Activated T-cell treated with anti-CD3 and anti-CD28 coated beads for 1 hour (primary cell): ENCODE data around the gene NPB.
A peak's percentile ranks its signal among the peaks of the same experiment; 100 is the strongest.
"Not testable (repeated sequence)": the region's sequence is repeated elsewhere in the genome, so short reads cannot be mapped to it uniquely, and the experiment has no call there.

Source experiments
- DNase-seq: peaks from one replicate; pipeline ENCODE4 v3.0.0-alpha.2; 2020; ENCODE audit warnings: low read depth

The NPB gene

DNA sequence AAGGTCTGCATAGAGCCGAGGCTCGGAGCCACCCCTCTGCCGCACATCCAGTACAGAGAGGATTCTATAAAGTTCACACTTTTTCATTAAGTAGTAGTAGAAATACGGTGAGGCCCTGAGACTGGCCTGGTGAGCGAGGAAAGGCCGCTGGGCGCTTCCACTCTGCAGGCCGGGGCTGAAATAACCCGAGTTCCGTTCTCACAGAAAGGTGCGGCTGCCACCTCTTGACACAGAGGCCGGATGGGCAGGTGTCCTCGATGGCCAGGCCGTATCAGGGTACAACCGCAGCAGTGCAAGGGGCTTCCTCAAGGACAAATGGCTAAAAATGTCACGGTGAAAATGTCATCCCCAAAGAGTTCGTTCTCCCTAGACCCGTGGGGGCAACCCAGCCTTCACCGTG, 9.9 kb downstream of the NPB start:
- DNase-seq, result no peak

DNA sequence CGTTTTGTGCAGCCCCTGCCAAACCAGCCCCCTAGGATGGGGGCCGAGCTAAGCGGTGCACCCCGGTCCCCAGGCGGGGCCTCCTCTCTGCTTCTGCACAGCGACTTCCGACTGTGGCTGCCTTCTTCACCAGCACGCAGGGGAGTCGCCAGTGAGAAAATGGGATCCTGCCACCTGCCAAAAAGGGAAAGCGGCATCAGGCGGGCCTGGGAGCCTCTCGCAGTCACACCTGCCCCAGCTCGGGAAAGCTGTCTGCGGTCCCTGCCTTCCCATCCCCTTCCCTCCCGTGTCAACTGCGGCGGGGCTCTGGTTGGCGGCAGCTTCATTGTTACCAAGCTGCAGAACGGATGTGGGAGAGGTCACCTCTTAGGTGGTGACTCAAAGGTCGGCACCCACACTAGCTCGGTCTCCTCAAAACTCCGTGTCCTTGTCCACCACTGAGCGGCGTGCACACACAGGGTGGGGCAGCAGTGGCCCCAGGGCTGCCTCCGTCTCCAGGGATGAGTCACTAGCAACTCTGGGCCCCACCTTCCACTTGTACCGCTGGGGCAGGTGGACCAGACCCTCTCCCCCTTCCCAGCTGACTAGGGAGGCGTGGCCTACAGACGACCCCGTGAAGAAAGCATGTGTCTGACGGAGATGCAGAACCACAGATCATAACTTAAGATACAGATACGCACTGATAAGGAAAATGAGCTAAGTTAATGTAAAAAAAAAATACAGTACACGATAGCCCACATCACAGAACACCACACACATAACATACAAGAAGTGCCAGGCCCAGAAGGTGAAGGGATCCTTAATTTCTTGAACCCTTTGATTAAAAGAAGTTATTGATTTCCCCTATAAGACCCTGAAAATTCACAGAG, 10.6 kb downstream of the NPB start:
- no peak for DNase-seq

DNA sequence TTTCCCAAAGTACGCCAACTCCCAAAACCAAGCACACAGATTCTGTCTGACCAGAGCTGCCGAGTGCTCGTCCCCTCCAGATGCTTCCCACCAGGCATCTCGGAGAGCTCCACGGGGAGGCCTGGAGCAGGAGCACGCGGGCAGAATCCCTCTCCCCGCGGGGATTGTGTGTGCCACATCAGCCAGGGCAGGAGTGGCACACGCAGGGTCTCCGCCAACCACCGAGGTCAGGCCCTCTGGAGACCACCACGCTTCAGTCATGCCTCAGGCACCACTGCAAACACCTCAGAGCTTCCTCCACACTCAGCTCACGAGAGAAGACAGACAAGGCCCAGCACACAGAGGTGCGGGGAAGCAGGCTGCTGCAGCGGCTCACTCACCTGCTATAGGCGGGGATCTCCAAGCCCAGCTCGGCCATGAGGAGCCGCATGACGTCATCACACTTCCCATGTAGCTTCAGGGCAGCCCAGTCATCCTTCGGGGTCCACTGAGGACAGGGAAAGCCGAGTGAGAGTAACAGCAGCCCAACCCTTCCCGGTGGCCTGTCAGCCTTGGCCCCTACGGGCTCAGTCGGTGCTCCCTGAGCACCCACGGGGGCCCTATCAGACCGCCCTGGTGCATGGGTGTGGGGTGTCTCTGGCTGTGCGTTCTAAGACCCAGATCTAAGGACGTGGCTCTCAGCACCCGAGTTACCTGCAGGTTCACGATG, 11.5 kb downstream of the NPB start:
- no peak for DNase-seq

DNA sequence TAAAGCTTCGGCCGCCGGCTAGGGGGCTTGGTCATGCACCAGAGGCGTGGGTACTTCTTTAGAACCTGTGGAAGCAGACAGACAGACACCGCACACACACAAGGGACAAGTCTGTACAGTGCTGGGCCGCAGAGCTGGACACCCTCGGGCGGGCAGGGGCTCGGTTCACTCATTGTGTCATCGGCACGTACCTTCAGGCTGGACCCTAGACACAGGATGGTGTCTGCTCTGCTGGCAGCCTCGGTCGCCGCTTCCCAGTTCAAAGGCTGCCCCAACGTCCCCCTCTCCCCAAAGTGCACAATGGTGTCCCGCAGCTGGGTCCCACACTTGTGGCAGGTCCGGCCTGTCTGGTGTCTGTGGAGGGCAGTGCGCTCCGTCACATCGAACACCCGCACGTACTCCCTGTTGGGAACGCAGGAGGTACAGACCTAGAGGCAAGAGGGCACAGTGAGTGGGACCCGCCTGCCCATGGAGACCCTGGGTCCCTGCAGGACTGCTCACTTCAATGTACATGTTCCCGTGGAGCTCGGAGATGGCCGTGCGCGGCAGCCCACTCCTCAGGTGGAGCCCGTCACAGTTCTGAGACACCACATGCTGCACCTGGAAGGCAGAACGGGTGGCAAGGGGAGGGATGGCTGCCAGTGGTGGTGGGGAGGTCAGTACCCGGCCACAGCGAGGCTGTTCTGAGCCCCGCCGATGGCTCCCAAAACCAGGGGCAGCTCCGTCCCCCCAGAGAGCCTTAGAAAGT, 12.2 kb downstream of the NPB start:
- DNase-seq, result no peak

- no peak for DNase-seq
These were observed 13.3 kb downstream of the NPB start for GRCh38 chr17:81915331-81915730.

DNA sequence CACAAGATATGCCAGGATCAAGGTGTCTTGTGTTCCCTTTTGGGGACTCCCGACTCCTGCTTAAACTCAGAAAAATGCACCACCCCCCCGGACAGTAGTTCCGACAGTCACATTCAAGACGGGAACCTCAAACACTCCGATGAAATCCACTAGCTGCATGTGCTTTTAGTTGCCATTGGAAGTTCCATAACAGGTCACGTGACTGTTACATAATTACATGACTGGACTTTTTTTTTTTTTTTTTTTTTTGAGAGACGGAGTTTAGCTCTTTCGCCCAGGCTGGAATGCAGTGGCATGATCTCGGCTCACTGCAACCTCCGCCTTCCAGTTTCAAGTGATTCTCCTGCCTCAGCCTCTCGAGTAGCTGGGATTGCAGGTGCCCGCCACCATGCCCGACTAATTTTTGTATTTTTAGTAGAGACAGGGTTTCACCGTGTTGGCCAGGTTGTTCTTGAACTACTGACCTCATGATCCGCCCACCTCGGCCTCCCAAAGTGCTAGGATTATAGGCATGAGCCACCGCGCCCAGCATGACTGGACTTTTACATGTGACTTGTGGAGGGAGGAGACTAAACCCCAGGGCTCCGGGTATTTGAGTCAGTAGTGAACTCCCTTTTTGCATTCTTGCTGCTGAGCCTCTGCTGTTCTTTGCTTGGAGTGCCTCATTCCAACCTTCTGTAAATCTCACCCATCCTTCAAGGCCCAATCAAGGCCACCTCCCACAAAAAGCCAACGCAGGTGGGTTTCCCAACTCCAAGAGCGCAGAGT, 14.4 kb downstream of the NPB start:
- DNase-seq, result no peak

GRCh38 chr17:81917565-81918332, 15.7 kb downstream of the NPB start, which contains the start of gene SIRT7:
Gene SIRT7, minus strand, starts transcription at chr17:81918176. Its CDS starts 45 bp downstream, at chr17:81918131.
- DNase-seq, result peak; percentile 82

- not testable (repeated sequence) for DNase-seq
These were observed 16.3 kb downstream of the NPB start for GRCh38 chr17:81918333-81918669.

- no peak for DNase-seq
These were observed 17.0 kb downstream of the NPB start for GRCh38 chr17:81918832-81919545.

GRCh38 chr17:81920612-81921536, 18.8 kb downstream of the NPB start:
- DNase-seq, result no peak

GRCh38 chr17:81921537-81921862, 19.5 kb downstream of the NPB start:
- DNase-seq, result no peak

- no peak for DNase-seq
These were observed 20.0 kb downstream of the NPB start for GRCh38 chr17:81921996-81922565.

- no peak for DNase-seq
These were observed 20.7 kb downstream of the NPB start for GRCh38 chr17:81922566-81923301.

DNA sequence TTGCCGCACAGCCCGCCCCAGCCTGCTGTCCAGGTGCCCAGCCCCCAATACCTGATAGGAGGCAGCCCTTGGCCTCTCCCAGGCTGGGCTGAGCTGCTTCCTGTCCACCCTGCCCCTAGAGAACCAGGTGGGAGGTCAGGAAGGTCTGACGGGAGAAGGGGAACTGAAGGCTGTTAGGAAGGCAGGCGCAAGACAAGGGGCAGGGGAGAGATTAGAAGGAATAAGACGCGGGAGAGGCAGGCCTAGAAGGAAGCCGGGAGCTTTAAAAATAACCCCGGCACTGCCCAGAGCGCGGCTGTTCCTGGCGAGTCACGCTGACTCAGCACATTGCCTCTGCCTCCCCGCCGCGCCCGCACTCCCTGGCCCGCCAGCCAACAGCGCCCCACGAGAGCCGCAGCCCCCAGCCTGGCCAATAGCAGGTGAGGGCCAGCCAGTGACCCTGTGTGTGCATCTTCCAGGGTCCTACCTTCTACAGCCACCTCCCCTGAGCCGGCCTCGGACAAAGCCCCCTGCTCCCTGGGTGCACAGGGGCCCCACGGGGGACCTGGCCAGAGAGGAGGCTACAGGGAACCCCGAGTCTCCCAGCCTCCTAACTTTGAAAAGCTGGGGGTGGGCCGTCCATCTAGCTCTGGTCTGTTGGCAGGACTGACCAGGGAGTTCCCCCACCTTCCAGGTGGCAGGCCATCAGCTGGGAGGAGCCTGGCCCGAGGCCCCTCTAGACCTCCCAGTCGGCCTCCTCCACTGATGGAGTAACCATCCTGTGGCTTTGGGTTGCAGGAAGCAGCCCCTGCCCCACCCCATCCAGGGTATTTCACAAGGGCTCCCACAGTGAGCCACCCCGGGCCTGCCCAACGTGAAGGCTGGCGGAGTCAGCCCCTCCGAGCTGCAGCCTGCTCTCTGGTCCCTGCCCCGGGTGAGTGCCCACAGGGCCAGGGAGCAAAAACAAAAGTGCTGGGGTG, 21.5 kb downstream of the NPB start:
- DNase-seq, result no peak

DNA sequence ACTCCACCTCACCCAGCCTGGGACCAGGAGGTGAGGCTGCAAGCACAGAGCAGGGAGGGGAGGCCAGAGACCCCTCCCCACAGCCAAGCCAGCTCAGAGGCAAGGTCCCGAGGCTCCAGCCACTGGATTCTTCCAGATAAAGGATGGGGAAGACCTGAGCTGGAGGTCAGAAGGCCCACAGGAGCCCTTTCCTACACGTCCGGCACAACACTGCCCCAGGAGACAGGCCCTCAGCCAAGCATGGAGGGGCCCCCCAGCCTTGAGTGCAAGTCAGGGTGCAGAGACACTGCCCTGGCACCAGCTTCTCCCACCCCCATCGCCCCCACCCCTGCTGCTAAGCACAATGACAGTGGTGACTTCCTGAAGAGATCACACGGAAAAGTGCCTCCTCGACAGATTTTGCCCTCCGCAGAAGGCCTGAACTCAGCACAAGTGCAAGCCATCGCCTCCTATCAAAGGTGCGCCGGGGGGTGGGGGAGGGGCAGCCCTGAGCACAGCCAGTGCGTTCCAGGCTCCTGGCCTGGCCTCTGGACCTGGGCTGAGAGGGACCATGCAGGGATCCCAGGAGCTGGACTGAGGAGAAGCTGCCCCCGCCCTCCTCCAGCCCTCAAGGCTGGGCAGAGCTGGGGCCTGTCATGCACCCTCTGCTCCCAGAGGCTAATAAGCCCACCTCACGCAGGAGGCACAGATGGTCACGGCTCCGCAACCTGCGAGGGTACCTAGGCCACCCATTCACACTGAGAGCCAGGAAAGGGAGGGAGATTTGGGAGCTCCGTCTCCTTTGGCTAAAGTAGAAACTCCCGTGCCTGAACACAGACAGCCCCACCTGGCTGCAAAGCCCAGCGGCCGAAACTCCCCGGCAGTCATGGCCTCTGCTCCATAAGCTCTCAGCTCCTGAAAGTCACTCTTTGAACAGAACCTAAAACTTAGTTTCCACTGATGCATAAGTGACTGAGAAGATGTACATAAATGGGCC, 22.8 kb downstream of the NPB start:
- no peak for DNase-seq

GRCh38 chr17:81925860-81926450, 23.9 kb downstream of the NPB start:
- no peak for DNase-seq
